ENCODE data around the gene GNRH2. TPM values are rescaled to one million over a fixed set of nuclear protein-coding genes. Genes with fewer than 3 reads are reported as not detected.

The GNRH2 gene
- total and polyA plus RNA-seq, 2 donors (not counting 1 experiment from before 2014, with no cell fraction given) = not detected

DNA sequence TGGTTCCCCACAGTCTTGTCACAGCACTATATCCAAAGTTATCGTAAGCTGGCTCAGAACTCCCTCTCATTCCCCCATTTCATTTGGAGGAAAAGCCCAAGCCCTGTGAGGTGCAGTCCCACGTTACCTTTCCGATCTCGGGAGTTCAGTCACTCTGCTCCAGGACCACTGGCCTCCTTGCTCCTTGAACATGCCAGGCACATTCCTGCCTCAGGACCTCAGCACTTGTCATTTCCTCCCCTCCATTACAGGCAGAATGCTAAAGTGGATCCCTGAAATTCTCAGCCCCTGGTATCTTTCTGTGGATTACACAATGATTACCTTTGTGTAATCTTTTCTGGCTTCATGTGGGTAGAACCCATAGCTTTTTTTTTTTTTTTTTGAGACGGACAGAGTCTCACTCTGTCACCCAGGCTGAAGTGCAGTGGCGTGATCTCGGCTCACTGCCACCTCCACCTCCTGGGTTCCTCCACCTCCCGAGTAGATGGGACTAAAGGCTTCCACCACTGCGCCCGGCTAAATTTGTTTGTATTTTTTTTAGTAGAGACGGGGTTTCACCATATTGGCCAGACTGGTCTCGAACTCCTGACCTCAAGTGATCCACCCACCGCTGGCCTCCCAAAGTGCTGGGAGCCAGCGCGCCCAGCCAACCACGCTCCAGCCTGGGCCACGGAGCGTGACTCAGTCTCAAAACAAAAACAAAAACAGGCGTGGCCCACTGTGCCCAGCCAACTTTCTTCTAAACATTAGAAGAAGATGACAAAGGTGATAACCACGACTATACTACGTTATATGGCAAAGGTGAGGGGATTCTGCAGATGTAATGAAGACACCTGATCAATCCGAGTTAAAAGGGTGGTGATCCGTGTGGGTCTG is 24.0 kb downstream of the GNRH2 start:
- TF ChIP-seq, protein P1, sequence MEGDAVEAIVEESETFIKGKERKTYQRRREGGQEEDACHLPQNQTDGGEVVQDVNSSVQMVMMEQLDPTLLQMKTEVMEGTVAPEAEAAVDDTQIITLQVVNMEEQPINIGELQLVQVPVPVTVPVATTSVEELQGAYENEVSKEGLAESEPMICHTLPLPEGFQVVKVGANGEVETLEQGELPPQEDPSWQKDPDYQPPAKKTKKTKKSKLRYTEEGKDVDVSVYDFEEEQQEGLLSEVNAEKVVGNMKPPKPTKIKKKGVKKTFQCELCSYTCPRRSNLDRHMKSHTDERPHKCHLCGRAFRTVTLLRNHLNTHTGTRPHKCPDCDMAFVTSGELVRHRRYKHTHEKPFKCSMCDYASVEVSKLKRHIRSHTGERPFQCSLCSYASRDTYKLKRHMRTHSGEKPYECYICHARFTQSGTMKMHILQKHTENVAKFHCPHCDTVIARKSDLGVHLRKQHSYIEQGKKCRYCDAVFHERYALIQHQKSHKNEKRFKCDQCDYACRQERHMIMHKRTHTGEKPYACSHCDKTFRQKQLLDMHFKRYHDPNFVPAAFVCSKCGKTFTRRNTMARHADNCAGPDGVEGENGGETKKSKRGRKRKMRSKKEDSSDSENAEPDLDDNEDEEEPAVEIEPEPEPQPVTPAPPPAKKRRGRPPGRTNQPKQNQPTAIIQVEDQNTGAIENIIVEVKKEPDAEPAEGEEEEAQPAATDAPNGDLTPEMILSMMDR (conservative IDR thresholded peaks at IDR 0.05 in 1 of 2, IDR thresholded peaks at IDR 0.05 in 1 of 2; ENCODE audit: low read depth in 1 of 2, low read length in 2 of 2) = no peak
- TF ChIP-seq EZH2 (IDR thresholded peaks at IDR 0.05; ENCODE audit: low read length, missing control alignments) = no peak
- no peak overlapping the region for H2AFZ ChIP-seq (ENCODE audit: low read length)
- no peaks in the 10 kb centered on the region for H3K36me3 ChIP-seq (ENCODE audit: control insufficient read depth, insufficient read depth, low read length)
- H3K27me3 ChIP-seq (ENCODE audit: control insufficient read depth, insufficient read depth, low read length) = peaks cover 1% of the 10 kb centered on the region
- H3K27ac ChIP-seq (ENCODE audit: insufficient read depth, low read length) = no peak overlapping the region
- H3K9me3 ChIP-seq (ENCODE audit: control insufficient read depth, insufficient read depth, low read depth, low read length) = no peaks in the 10 kb centered on the region
- H3K4me3 ChIP-seq (replicated peaks in 1 of 4; ENCODE audit: control extremely low read depth in 1 of 4, insufficient read depth in 1 of 4, low read depth in 3 of 4, low read length in 4 of 4) = no peak overlapping the region
- no peaks in the 10 kb centered on the region for H3K79me2 ChIP-seq (ENCODE audit: control insufficient read depth, insufficient read depth, low read length)
- no peaks in the 10 kb centered on the region for H4K20me1 ChIP-seq (ENCODE audit: control insufficient read depth, extremely low read depth, insufficient read depth, low read length)
- H3K9ac ChIP-seq (ENCODE audit: insufficient read depth, low read length) = no peak overlapping the region
- peak in 1 of 2 donors; percentile 8 for DNase-seq (ENCODE audit: low read depth in 2 of 2)
- no peak overlapping the region for H3K4me2 ChIP-seq (ENCODE audit: extremely low read depth, insufficient read depth, low read length)
- peaks cover 11% of the 10 kb centered on the region for H3K4me1 ChIP-seq (ENCODE audit: control insufficient read depth, extremely low read depth, insufficient read depth, low read length)

DNA sequence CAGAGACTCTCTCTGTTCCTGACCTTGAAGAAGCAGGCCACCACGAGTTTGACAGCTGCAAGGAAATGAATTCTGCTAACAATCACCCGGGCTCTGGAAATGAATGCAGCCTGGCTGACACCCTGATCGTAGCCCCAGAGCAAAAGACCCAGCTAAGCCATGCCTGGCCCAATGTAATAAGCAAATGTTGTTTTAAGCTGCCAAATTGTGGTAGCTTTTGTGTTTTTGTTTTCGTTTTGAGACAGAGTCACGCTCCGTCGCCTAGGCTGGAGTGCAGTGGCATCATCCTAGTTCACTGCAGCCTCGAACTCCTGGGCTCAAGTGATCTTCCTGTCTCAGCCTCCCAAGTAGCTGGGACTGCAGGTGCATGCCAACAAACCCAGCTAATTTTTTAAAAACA is 24.7 kb downstream of the GNRH2 start:
- H3K27ac ChIP-seq (ENCODE audit: insufficient read depth, low read length) = no peak overlapping the region

More for the DNA sequence above, 24.7 kb downstream of the GNRH2 start:
- no peaks in the 10 kb centered on the region for H3K79me2 ChIP-seq (ENCODE audit: control insufficient read depth, insufficient read depth, low read length)
- H4K20me1 ChIP-seq (ENCODE audit: control insufficient read depth, extremely low read depth, insufficient read depth, low read length) = no peaks in the 10 kb centered on the region
- H3K4me3 ChIP-seq (replicated peaks in 1 of 4; ENCODE audit: control extremely low read depth in 1 of 4, insufficient read depth in 1 of 4, low read depth in 3 of 4, low read length in 4 of 4) = no peak overlapping the region
- no peaks in the 10 kb centered on the region for H3K9me3 ChIP-seq (ENCODE audit: control insufficient read depth, insufficient read depth, low read depth, low read length)
- no peak overlapping the region for H3K4me2 ChIP-seq (ENCODE audit: extremely low read depth, insufficient read depth, low read length)
- peaks cover 8% of the 10 kb centered on the region for H3K27me3 ChIP-seq (ENCODE audit: control insufficient read depth, insufficient read depth, low read length)
- TF ChIP-seq EZH2 (IDR thresholded peaks at IDR 0.05; ENCODE audit: low read length, missing control alignments) = no peak
- TF ChIP-seq, protein P1 (conservative IDR thresholded peaks at IDR 0.05 in 1 of 2, IDR thresholded peaks at IDR 0.05 in 1 of 2; ENCODE audit: low read depth in 1 of 2, low read length in 2 of 2) = no peak
- H3K36me3 ChIP-seq (ENCODE audit: control insufficient read depth, insufficient read depth, low read length) = no peaks in the 10 kb centered on the region
- DNase-seq (ENCODE audit: low read depth in 2 of 2) = no peak
- H3K9ac ChIP-seq (ENCODE audit: insufficient read depth, low read length) = no peak overlapping the region
- H3K4me1 ChIP-seq (ENCODE audit: control insufficient read depth, extremely low read depth, insufficient read depth, low read length) = peaks cover 11% of the 10 kb centered on the region
- no peak overlapping the region for H2AFZ ChIP-seq (ENCODE audit: low read length)
